Measurements from ENCODE around the gene ZNF74. TPM values are rescaled to one million over a fixed set of nuclear protein-coding genes. Genes with fewer than 3 reads are reported as not detected.
A peak's percentile ranks its signal among the peaks of the same experiment; 100 is the strongest.
"Not testable (repeated sequence)": the region's sequence is repeated elsewhere in the genome, so short reads cannot be mapped to it uniquely, and the experiment has no call there.

The ZNF74 gene
- total and polyA plus RNA-seq, 5 experiments from 2014 or later: 6.7 to 14.5 (median 10.7) TPM

GRCh38 chr22:20451129-20451778, 57.3 kb downstream of the ZNF74 start:
- H3K27ac Mint-ChIP-seq, H3K9me3 Mint-ChIP-seq, H3K4me3 Mint-ChIP-seq, DNase-seq, POLR2A ChIA-PET, ATAC-seq, H3K27me3 Mint-ChIP-seq: not testable (repeated sequence)
- H3K36me3 Mint-ChIP-seq: peaks cover 0 to 46% (median 6%) of the 10 kb centered on the region in 3 donors
- peaks cover 8 to 12% (median 10%) of the 10 kb centered on the region in 4 donors for H3K4me1 Mint-ChIP-seq

GRCh38 chr22:20451920-20452319, 58.0 kb downstream of the ZNF74 start:
- no peak overlapping the region for H3K4me3 Mint-ChIP-seq
- peaks cover 14 to 18% (median 15%) of the 10 kb centered on the region in 4 donors for H3K4me1 Mint-ChIP-seq
- no peaks in the 10 kb centered on the region for H3K27me3 Mint-ChIP-seq
- peaks cover 0 to 43% (median 6%) of the 10 kb centered on the region in 3 donors for H3K36me3 Mint-ChIP-seq
- POLR2A ChIA-PET: no interaction called here
- DNase-seq: no peak
- no peak for ATAC-seq
- H3K27ac Mint-ChIP-seq: no peak overlapping the region
- no peaks in the 10 kb centered on the region for H3K9me3 Mint-ChIP-seq

GRCh38 chr22:20453222-20453621, 59.3 kb downstream of the ZNF74 start:
- Mint-ChIP-seq H3K9me3 (no peaks in the 10 kb centered on the region), H3K4me1 (peaks cover 14 to 22% (median 16%) of the 10 kb centered on the region in 4 donors), H3K4me3 (no peak overlapping the region), H3K27ac (no peak overlapping the region), H3K27me3 (no peaks in the 10 kb centered on the region), H3K36me3 (peaks cover 0 to 44% (median 6%) of the 10 kb centered on the region in 3 donors)
- ATAC-seq (no peak), DNase-seq (no peak)
- POLR2A ChIA-PET: interaction anchor here (1.5 kb wide), 1 partner anchor 11 kb away, joined by 8 read pairs; no protein-coding TSS in a partner anchor

GRCh38 chr22:20455709-20456063, 61.7 kb downstream of the ZNF74 start:
- Mint-ChIP-seq H3K4me1 (peaks cover 22 to 39% (median 30%) of the 10 kb centered on the region in 4 donors), H3K4me3 (no peak overlapping the region), H3K36me3 (peaks cover 0 to 53% (median 16%) of the 10 kb centered on the region in 3 donors), H3K27me3 (no peaks in the 10 kb centered on the region), H3K9me3 (no peaks in the 10 kb centered on the region), H3K27ac (peak overlapping the region in 2 of 10 donors; percentile 21 to 67)
- ATAC-seq (no peak), DNase-seq (no peak)
- POLR2A ChIA-PET: interaction anchor here (1.1 to 1.8 kb wide), 5 partner anchors 27 to 102 kb away, joined by 4 to 13 read pairs (median 5); no protein-coding TSS in a partner anchor

- DNase-seq: peak; percentile 65 to 88 (median 76)
- peak overlapping the region; percentile 21 to 90 (median 74) for H3K27ac Mint-ChIP-seq
- H3K4me3 Mint-ChIP-seq: peak overlapping the region in 3 of 10 donors; percentile 30 to 51 (median 46)
- POLR2A ChIA-PET: interaction anchor here (0.9 to 1.8 kb wide), 5 partner anchors 27 to 101 kb away, joined by 4 to 13 read pairs (median 4); no protein-coding TSS in a partner anchor
- H3K27me3 Mint-ChIP-seq: no peaks in the 10 kb centered on the region
- no peaks in the 10 kb centered on the region for H3K9me3 Mint-ChIP-seq
- peak; percentile 98 to 100 for ATAC-seq
- peaks cover 0 to 55% (median 20%) of the 10 kb centered on the region in 3 donors for H3K36me3 Mint-ChIP-seq
- peaks cover 22 to 44% (median 35%) of the 10 kb centered on the region in 4 donors for H3K4me1 Mint-ChIP-seq
Observed at GRCh38 chr22:20456064-20456721, 62.2 kb downstream of the ZNF74 start.

GRCh38 chr22:20456722-20457076, 62.7 kb downstream of the ZNF74 start:
- ATAC-seq (no peak), DNase-seq (no peak)
- Mint-ChIP-seq H3K27me3 (no peaks in the 10 kb centered on the region), H3K4me3 (peak overlapping the region in 1 of 10 donors; percentile 30), H3K27ac (peak overlapping the region in 9 of 10 donors; percentile 21 to 90 (median 77)), H3K36me3 (peaks cover 0 to 50% (median 20%) of the 10 kb centered on the region in 3 donors), H3K4me1 (peaks cover 22 to 47% (median 35%) of the 10 kb centered on the region in 4 donors), H3K9me3 (no peaks in the 10 kb centered on the region)
- POLR2A ChIA-PET: interaction anchor here (0.9 to 1.8 kb wide), 5 partner anchors 28 to 101 kb away, joined by 4 to 13 read pairs (median 4); no protein-coding TSS in a partner anchor

GRCh38 chr22:20457506-20458240, 63.7 kb downstream of the ZNF74 start:
- Mint-ChIP-seq H3K36me3 (peaks cover 0 to 42% (median 20%) of the 10 kb centered on the region in 3 donors), H3K4me3 (no peak overlapping the region), H3K27me3 (no peaks in the 10 kb centered on the region), H3K4me1 (peaks cover 24 to 55% (median 40%) of the 10 kb centered on the region in 4 donors), H3K9me3 (no peaks in the 10 kb centered on the region), H3K27ac (peak overlapping the region in 4 of 10 donors; percentile 22 to 67 (median 44))
- POLR2A ChIA-PET: interaction anchor here (0.7 to 1.8 kb wide), 3 partner anchors 32 to 40 kb away, joined by 4 to 13 read pairs (median 8); no protein-coding TSS in a partner anchor
- no peak for DNase-seq
- ATAC-seq: no peak

Other genes with a start within 250 kb of the ZNF74 start
- not detected for gene CCDC188, start 243.1 kb upstream of the ZNF74 start, total RNA-seq
- gene CCDC188, start 243.1 kb upstream of the ZNF74 start, polyA plus RNA-seq: not detected
- gene RTN4R, start 125.8 kb upstream of the ZNF74 start, total RNA-seq: 1 to 10 TPM; 5.0 to 5.1 TPM
- 1 to 10 TPM; 4.3 to 5.6 (median 4.7) TPM for gene RTN4R, start 125.8 kb upstream of the ZNF74 start, polyA plus RNA-seq
- gene DGCR6L, start 74.1 kb upstream of the ZNF74 start, total RNA-seq: 10 to 100 TPM; 36.1 to 38.9 TPM
- 100 to 1,000 TPM; 104 to 144 (median 124) TPM for gene DGCR6L, start 74.1 kb upstream of the ZNF74 start, polyA plus RNA-seq
- 1 to 10 TPM; 2.9 to 3.1 TPM for gene SCARF2, start 43.7 kb downstream of the ZNF74 start, total RNA-seq
- under 1 TPM; 0.07 to 0.51 (median 0.10) TPM for gene SCARF2, start 43.7 kb downstream of the ZNF74 start, polyA plus RNA-seq
- gene KLHL22, start 101.6 kb downstream of the ZNF74 start, total RNA-seq: 10 to 100 TPM; 65.0 to 71.9 TPM
- 10 to 100 TPM; 16.1 to 25.4 (median 20.0) TPM for gene KLHL22, start 101.6 kb downstream of the ZNF74 start, polyA plus RNA-seq
- gene MED15, start 113.5 kb downstream of the ZNF74 start, total RNA-seq: 100 to 1,000 TPM; 308 to 327 TPM
- 10 to 100 TPM; 25.4 to 85.2 (median 38.2) TPM for gene MED15, start 113.5 kb downstream of the ZNF74 start, polyA plus RNA-seq